VCaP (cell line): ENCODE data around the gene GPR39.

Source experiments
- H3K27ac ChIP-seq: fragments of 450-650 bp; 2 replicates; pipeline ENCODE4 v1.5.1; 2017
- CTCF ChIP-seq: fragments of 450-650 bp; conservative IDR thresholded peaks from 2 replicates; pipeline ENCODE4 v1.5.1; 2017; ENCODE audit warnings: mild to moderate bottlenecking, moderate library complexity

GPR39 gene

GRCh38 chr2:132609101-132609890, 192.7 kb downstream of the GPR39 start:
- no peak for TF ChIP-seq CTCF
- H3K27ac ChIP-seq, result no peak overlapping the region

- TF ChIP-seq CTCF, result no peak
- no peak overlapping the region for H3K27ac ChIP-seq
Observed at GRCh38 chr2:132611719-132612118, 195.1 kb downstream of the GPR39 start.

GRCh38 chr2:132615329-132616085, 198.9 kb downstream of the GPR39 start:
- TF ChIP-seq CTCF, result no peak
- no peak overlapping the region for H3K27ac ChIP-seq

GRCh38 chr2:132617989-132618388, 201.4 kb downstream of the GPR39 start:
- TF ChIP-seq CTCF, result no peak
- no peak overlapping the region for H3K27ac ChIP-seq

GRCh38 chr2:132618734-132619133, 202.1 kb downstream of the GPR39 start:
- TF ChIP-seq CTCF, result no peak
- H3K27ac ChIP-seq, result no peak overlapping the region

GRCh38 chr2:132620115-132620514, 203.5 kb downstream of the GPR39 start:
- TF ChIP-seq CTCF, result no peak

GRCh38 chr2:132621131-132621875, 204.7 kb downstream of the GPR39 start:
- TF ChIP-seq CTCF, result no peak

More at GRCh38 chr2:132620115-132620514, 203.5 kb downstream of the GPR39 start:
- no peak overlapping the region for H3K27ac ChIP-seq

More at GRCh38 chr2:132621131-132621875, 204.7 kb downstream of the GPR39 start:
- peak overlapping the region; percentile 40; the same call in 1 of the 2 replicates for H3K27ac ChIP-seq
